Endothelial cell of umbilical vein (primary cell): ENCODE measurements around the gene TAF3. TPM values are rescaled to one million over a fixed set of nuclear protein-coding genes. Genes with fewer than 3 reads are reported as not detected.

Source experiments
- BruUV-seq: library from RNA; stranded (reverse); fragments of 400-500 nt; replicated peaks from 2 replicates; lab custom pipeline; 2021; lab: Mats Ljungman, UMichigan
- CTCF ChIA-PET: fragments of 300-600, 350-600 bp; sonication (Branson Sonifier 250); formaldehyde crosslinking; loops from one replicate; lab custom pipeline; 2021; ENCODE audit warnings: antibody characterized with exemption, inconsistent platforms; lab: Charles Lee
- POLR2A ChIA-PET: fragments of 300-600, 350-600 bp; sonication (Branson Sonifier 250); formaldehyde crosslinking; loops from one replicate; lab custom pipeline; 2021; ENCODE audit warnings: antibody characterized with exemption, inconsistent platforms; lab: Charles Lee
- DNase-seq: peaks from one replicate; pipeline ENCODE4 v3.0.0-alpha.2; 2011; ENCODE audit warnings: low read depth, low spot score
- FAIRE-seq: peaks from 2 replicates; lab custom pipeline; 2011; peaks lifted over from hg19 to GRCh38; lab: Jason Lieb, UNC
- H2AFZ ChIP-seq: 2 replicates; pipeline ENCODE4 v1.6.0; 2012; ENCODE audit warnings: low read depth, low read length, control low read depth, inconsistent platforms
- H3K27ac ChIP-seq: 2 replicates; pipeline ENCODE4 v1.5.1; 2011; ENCODE audit warnings: low read depth, mild to moderate bottlenecking, control low read depth, low read length, moderate library complexity; ENCODE audit not compliant: insufficient read depth
- H3K27me3 ChIP-seq, 2 experiments: 2 replicates each; pipeline versions ENCODE4 v1.6.0 to v1.6.1; 2011; ENCODE audit warnings: low read length in 2 of 2, mixed read lengths in 1 of 2; ENCODE audit not compliant: control insufficient read depth in 2 of 2, insufficient read depth in 2 of 2
- H3K36me3 ChIP-seq, 2 experiments: 2 replicates in 1 of 2; 3 replicates in 1 of 2; pipeline ENCODE4 v1.5.1; 2011; ENCODE audit warnings: low read length in 2 of 2, mild to moderate bottlenecking in 1 of 2, moderate library complexity in 1 of 2; ENCODE audit not compliant: control insufficient read depth in 2 of 2, insufficient read depth in 2 of 2; ENCODE audit errors: extremely low read depth in 1 of 2
- H3K4me1 ChIP-seq: 3 replicates; pipeline ENCODE4 v1.5.1; 2011; ENCODE audit warnings: mild to moderate bottlenecking, low read length; ENCODE audit not compliant: control insufficient read depth, insufficient read depth; ENCODE audit errors: extremely low read depth
- H3K4me2 ChIP-seq: 2 replicates; pipeline ENCODE4 v1.6.1; 2011; ENCODE audit warnings: low read length, control low read depth, mixed read lengths; ENCODE audit not compliant: insufficient read depth
- H3K4me3 ChIP-seq, 3 experiments: fragments of 200-600 bp in 1 of 3; sonication (generic), shearing (Covaris generic) in 1 of 3; replicated peaks in 1 of 3; 2 replicates each; pipeline ENCODE4 v1.5.1; 2011 to 2016; ENCODE audit warnings: control low read depth in 3 of 3, low read length in 3 of 3, mild to moderate bottlenecking in 2 of 3, inconsistent platforms in 1 of 3, low read depth in 1 of 3, moderate library complexity in 1 of 3; ENCODE audit not compliant: insufficient read depth in 1 of 3
- H3K79me2 ChIP-seq: 2 replicates; pipeline ENCODE4 v1.6.0; 2012; ENCODE audit warnings: low read length, inconsistent platforms; ENCODE audit not compliant: control insufficient read depth, insufficient read depth
- H3K9ac ChIP-seq: replicated peaks from 2 replicates; pipeline ENCODE3; 2011; ENCODE audit warnings: low read length, control low read depth; ENCODE audit not compliant: insufficient read depth; ENCODE audit errors: extremely low read depth
- H3K9me1 ChIP-seq: replicated peaks from 3 replicates; pipeline ENCODE4 v1.6.0; 2011; ENCODE audit warnings: mild to moderate bottlenecking, low read length; ENCODE audit not compliant: control insufficient read depth, insufficient read depth; ENCODE audit errors: extremely low read depth
- H3K9me3 ChIP-seq: replicated peaks from 2 replicates; pipeline ENCODE4 v1.5.1; 2012; ENCODE audit warnings: low read length, inconsistent platforms; ENCODE audit not compliant: control insufficient read depth, insufficient read depth
- H4K20me1 ChIP-seq: replicated peaks from 2 replicates; pipeline ENCODE3; 2011; ENCODE audit warnings: mild to moderate bottlenecking, low read length; ENCODE audit not compliant: control insufficient read depth, insufficient read depth; ENCODE audit errors: extremely low read depth
- CTCF ChIP-seq, 2 donors: IDR thresholded peaks; 1 replicate in 1 of 2; 2 replicates in 1 of 2; pipeline ENCODE4 v1.5.1; 2011; ENCODE audit warnings: low read length in 2 of 2, mild to moderate bottlenecking in 2 of 2, moderate library complexity in 2 of 2, control low read depth in 1 of 2, inconsistent platforms in 1 of 2, low read depth in 1 of 2; ENCODE audit not compliant: insufficient read depth in 1 of 2; ENCODE audit errors: extremely low read depth in 1 of 2
- EZH2 ChIP-seq: IDR thresholded peaks from 2 replicates; pipeline ENCODE4 v1.6.1; 2012; ENCODE audit warnings: borderline replicate concordance, low read depth, mild to moderate bottlenecking, moderate library complexity, low read length, inconsistent platforms; ENCODE audit not compliant: severe bottlenecking
- GATA2 ChIP-seq: IDR thresholded peaks from 2 replicates; pipeline ENCODE4 v1.7.0; 2011; ENCODE audit warnings: low read depth, mild to moderate bottlenecking, moderate library complexity, mixed read lengths, low read length; ENCODE audit not compliant: insufficient read length, insufficient read depth
- JUN ChIP-seq: IDR thresholded peaks from 2 replicates; pipeline ENCODE4 v1.6.1; 2011; ENCODE audit warnings: borderline replicate concordance, low read depth; ENCODE audit not compliant: insufficient read length, insufficient read depth
- MYC ChIP-seq: IDR thresholded peaks from one replicate; pipeline ENCODE4 v1.6.1; 2011; ENCODE audit warnings: mild to moderate bottlenecking, low read depth, low read length
- POLR2A ChIP-seq: IDR thresholded peaks from 2 replicates; pipeline ENCODE4 v1.6.1; 2012; ENCODE audit warnings: low read depth, mild to moderate bottlenecking, control low read depth, low read length
- POLR2AphosphoS5 ChIP-seq: IDR thresholded peaks from 2 replicates; pipeline ENCODE4 v1.6.1; 2012; ENCODE audit warnings: low read depth, mild to moderate bottlenecking, control low read depth, low read length, moderate library complexity; ENCODE audit not compliant: insufficient read depth
- dilution Hi-C: fragments of 300-500 bp; cut with MboI; formaldehyde crosslinking; loops from one replicate; pipeline ENCODE4 v1.15.0; 2019; ENCODE audit warnings: low sequenced_read_pairs; ENCODE audit not compliant: extremely low pct_ligation_motif_present
- intact Hi-C: fragments of 100-400 bp; cut with micrococcal nuclease; formaldehyde crosslinking; loops from one replicate; pipeline ENCODE4 v1.10.0; 2022
- polyA plus RNA-seq, 4 experiments: library from polyadenylated mRNA; depleted of rRNA in 3 of 4; stranded (reverse) in 3 of 4; unstranded in 1 of 4; fragments of >200 nt; gene quantifications; 2 replicates each; pipeline versions ENCODE4 v1.2.1 to v1.2.3, GENCODE V29; 2011 to 2012; ENCODE audit warnings: missing spikeins in 1 of 4
- total RNA-seq: library from RNA; stranded (reverse); gene quantifications from 2 replicates; pipeline ENCODE4 v1.2.3, GENCODE V29; 2021

The TAF3 gene
- total and polyA plus RNA-seq, 2 donors (not counting 3 experiments of a cell fraction or from before 2014, with no cell fraction given) = 2.4 to 10.5 TPM

- no peaks in the 10 kb centered on the region for H3K79me2 ChIP-seq
- DNase-seq = peak; percentile 31
- H3K9me3 ChIP-seq = no peaks in the 10 kb centered on the region
- no peak overlapping the region for H3K27ac ChIP-seq
- dilution Hi-C loops (no loop called here), intact Hi-C loops (loop anchor here (2.0 kb wide), 1 partner anchor 73 kb away; no protein-coding TSS in a partner anchor)
- no peaks in the 10 kb centered on the region for H3K9me1 ChIP-seq
- BruUV-seq = no TSS peak
- FAIRE-seq = peak; percentile 56
- TF ChIP-seq JUN = no peak
- peak; percentile 20 for TF ChIP-seq EZH2
- TF ChIP-seq CTCF (IDR thresholded peaks at IDR 0.05; ENCODE audit: extremely low read depth in 1 of 2, insufficient read depth in 1 of 2, low read depth in 1 of 2, low read length in 2 of 2) = no peak
- no peak for TF ChIP-seq GATA2
- TF ChIP-seq POLR2A = no peak
- TF ChIP-seq POLR2AphosphoS5 = no peak
- TF ChIP-seq MYC = no peak
- H3K27me3 ChIP-seq = peaks cover 29 to 34% of the 10 kb centered on the region in 2 experiments
- H2AFZ ChIP-seq = peak overlapping the region; percentile 58
- H3K36me3 ChIP-seq = no peaks in the 10 kb centered on the region
- H3K9ac ChIP-seq = no peak overlapping the region
- H3K4me1 ChIP-seq = peaks cover 64% of the 10 kb centered on the region
- H4K20me1 ChIP-seq = no peaks in the 10 kb centered on the region
- ChIA-PET CTCF (interaction anchor here (1.0 to 1.8 kb wide), 2 partner anchors 9 to 169 kb away, joined by 3 to 8 read pairs; no protein-coding TSS in a partner anchor), POLR2A (no interaction called here)
- peak overlapping the region; percentile 50 for H3K4me2 ChIP-seq
- no peak overlapping the region for H3K4me3 ChIP-seq
Measured at GRCh38 chr10:8041284-8041991, 223.1 kb downstream of the TAF3 start.
